IMR-90 (cell line): ENCODE data around the gene TXNDC15. TPM values are rescaled to one million over a fixed set of nuclear protein-coding genes. Genes with fewer than 3 reads are reported as not detected.

Experiments used
- ATAC-seq: fragments of 200-7000 bp; cut with Tn5 transposase; 2 replicates; pipeline ENCODE4 v1.9.1; 2020; ENCODE audit warnings: low read depth, mild to moderate bottlenecking, moderate library complexity
- BruUV-seq: library from RNA; stranded (reverse); fragments of 400-500 nt; replicated peaks from 2 replicates; lab custom pipeline; 2021; lab: Mats Ljungman, UMichigan
- CTCF ChIA-PET: fragments of 300-600 bp; formaldehyde crosslinking; extraction: SDS; loops from one replicate; lab custom pipeline; 2021; ENCODE audit warnings: antibody characterized with exemption; lab: Yijun Ruan, JAX
- POLR2A ChIA-PET: fragments of 300-600 bp; sonication (Branson Sonifier 250); formaldehyde crosslinking; loops from one replicate; lab custom pipeline; 2022; ENCODE audit warnings: antibody characterized with exemption; ENCODE audit not compliant: unreplicated experiment; lab: Charles Lee
- DNase-seq: peaks from one replicate; pipeline ENCODE4 v3.0.0; 2013
- H2AFZ ChIP-seq: replicated peaks from 2 replicates; pipeline ENCODE3; 2013; ENCODE audit warnings: low read length, mild to moderate bottlenecking; ENCODE audit not compliant: poor library complexity
- H2AK5ac ChIP-seq: 2 replicates; pipeline ENCODE4 v1.6.1; 2013; ENCODE audit warnings: low read depth, low read length, inconsistent platforms
- H2AK9ac ChIP-seq: replicated peaks from 2 replicates; pipeline ENCODE3; 2013; ENCODE audit warnings: mild to moderate bottlenecking, low read depth, low read length, moderate library complexity; ENCODE audit not compliant: poor library complexity
- H2BK120ac ChIP-seq: 2 replicates; pipeline ENCODE4 v1.6.1; 2013; ENCODE audit warnings: low read depth, low read length, inconsistent platforms
- H2BK15ac ChIP-seq: 3 replicates; pipeline ENCODE4 v1.6.1; 2013; ENCODE audit warnings: low read depth, low read length, inconsistent platforms
- H2BK20ac ChIP-seq: 2 replicates; pipeline ENCODE4 v1.6.1; 2013; ENCODE audit warnings: low read depth, mild to moderate bottlenecking, inconsistent platforms, low read length, moderate library complexity
- H2BK5ac ChIP-seq: 2 replicates; pipeline ENCODE4 v1.6.1; 2013; ENCODE audit warnings: mild to moderate bottlenecking, low read depth, low read length, inconsistent platforms; ENCODE audit not compliant: poor library complexity, severe bottlenecking
- H3K14ac ChIP-seq: replicated peaks from 2 replicates; pipeline ENCODE4 v1.6.1; 2013; ENCODE audit warnings: low read depth, low read length, inconsistent platforms
- H3K18ac ChIP-seq: 2 replicates; pipeline ENCODE4 v1.6.1; 2013; ENCODE audit warnings: low read depth, low read length, control low read depth
- H3K23ac ChIP-seq: 2 replicates; pipeline ENCODE4 v1.6.1; 2013; ENCODE audit warnings: low read depth, low read length, inconsistent platforms
- H3K27ac ChIP-seq: 2 replicates; pipeline ENCODE4 v1.5.1; 2013; ENCODE audit warnings: mild to moderate bottlenecking, control low read depth, low read length; ENCODE audit not compliant: insufficient read depth
- H3K27me3 ChIP-seq: 2 replicates; pipeline ENCODE4 v1.6.1; 2013; ENCODE audit warnings: low read length; ENCODE audit not compliant: control insufficient read depth, insufficient read depth
- H3K36me3 ChIP-seq: 2 replicates; pipeline ENCODE4 v1.6.1; 2013; ENCODE audit warnings: low read length, mixed read lengths; ENCODE audit not compliant: control insufficient read depth, insufficient read depth
- H3K4ac ChIP-seq: 2 replicates; pipeline ENCODE4 v1.6.1; 2013; ENCODE audit warnings: low read depth, low read length, inconsistent platforms
- H3K4me1 ChIP-seq: 2 replicates; pipeline ENCODE4 v1.6.1; 2013; ENCODE audit warnings: low read length, mixed read lengths; ENCODE audit not compliant: control insufficient read depth, insufficient read depth
- H3K4me2 ChIP-seq: 2 replicates; pipeline ENCODE4 v1.6.1; 2013; ENCODE audit warnings: low read depth, mild to moderate bottlenecking, control low read depth, low read length, moderate library complexity
- H3K4me3 ChIP-seq: 2 replicates; pipeline ENCODE4 v1.5.1; 2013; ENCODE audit warnings: low read depth, mild to moderate bottlenecking, control low read depth, low read length, moderate library complexity; ENCODE audit not compliant: insufficient read depth
- H3K56ac ChIP-seq: 2 replicates; pipeline ENCODE4 v1.6.1; 2013; ENCODE audit warnings: low read length, inconsistent platforms; ENCODE audit not compliant: insufficient read depth; ENCODE audit errors: extremely low read depth
- H3K79me1 ChIP-seq, 2 experiments: 2 replicates each; pipeline ENCODE4 v1.6.1; 2013; ENCODE audit warnings: low read length in 2 of 2, inconsistent platforms in 1 of 2, low read depth in 1 of 2
- H3K9ac ChIP-seq: 2 replicates; pipeline ENCODE4 v1.6.1; 2013; ENCODE audit warnings: low read depth, low read length, control low read depth
- H3K9me1 ChIP-seq: 2 replicates; pipeline ENCODE4 v1.6.1; 2013; ENCODE audit warnings: low read length, inconsistent platforms; ENCODE audit not compliant: insufficient read depth
- H3K9me3 ChIP-seq: 2 replicates; pipeline ENCODE4 v1.6.1; 2013; ENCODE audit warnings: low read length; ENCODE audit not compliant: control insufficient read depth, insufficient read depth
- H4K20me1 ChIP-seq: 2 replicates; pipeline ENCODE4 v1.6.1; 2013; ENCODE audit warnings: low read length, inconsistent platforms; ENCODE audit not compliant: insufficient read depth
- H4K5ac ChIP-seq: 2 replicates; pipeline ENCODE4 v1.6.1; 2013; ENCODE audit warnings: mild to moderate bottlenecking, low read depth, low read length, control low read depth
- H4K8ac ChIP-seq, 2 experiments: 2 replicates each; pipeline ENCODE4 v1.6.1; 2013; ENCODE audit warnings: low read depth in 2 of 2, low read length in 2 of 2, control low read depth in 1 of 2, inconsistent platforms in 1 of 2
- H4K91ac ChIP-seq: 2 replicates; pipeline ENCODE4 v1.6.1; 2013; ENCODE audit warnings: low read depth, low read length, inconsistent platforms; ENCODE audit not compliant: insufficient read depth
- BHLHE40 ChIP-seq: fragments of 150-350 bp; IDR thresholded peaks from 2 replicates; pipeline ENCODE4 v1.6.1; 2016; ENCODE audit warnings: mild to moderate bottlenecking, low read depth, low read length
- CEBPB ChIP-seq: IDR thresholded peaks from 2 replicates; pipeline ENCODE4 v1.6.1; 2012; ENCODE audit warnings: low read depth, low read length, improper control_type of control experiment
- CHD1 ChIP-seq: IDR thresholded peaks from 2 replicates; pipeline ENCODE4 v1.6.1; 2012; ENCODE audit warnings: low read depth, low read length, improper control_type of control experiment
- FOS ChIP-seq: fragments of 150-350 bp; IDR thresholded peaks from 2 replicates; pipeline ENCODE4 v1.6.1; 2016; ENCODE audit warnings: low read depth, low read length
- MAFK ChIP-seq: IDR thresholded peaks from 2 replicates; pipeline ENCODE4 v1.6.1; 2012; ENCODE audit warnings: low read depth, low read length, improper control_type of control experiment
- POLR2A ChIP-seq: IDR thresholded peaks from 2 replicates; pipeline ENCODE4 v1.6.1; 2012; ENCODE audit warnings: mild to moderate bottlenecking, low read depth, low read length
- SMC3 ChIP-seq: fragments of 150-350 bp; IDR thresholded peaks from 2 replicates; pipeline ENCODE4 v1.6.1; 2016; ENCODE audit warnings: low read depth, mild to moderate bottlenecking, antibody characterized with exemption, low read length, moderate library complexity
- WGBS, 2 experiments: methylation state at CpG; one replicate each; pipeline versions ENCODE4 v1.1.5 to v1.1.7; 2013; ENCODE audit warnings: missing lambda C conversion rate in 2 of 2; ENCODE audit not compliant: insufficient read length in 1 of 2; ENCODE audit errors: extremely low coverage in 2 of 2; 5-methylcytosine and 5-hydroxymethylcytosine counted together
- dilution Hi-C: fragments of 300-500 bp; cut with HindIII; formaldehyde crosslinking; loops from one replicate; pipeline ENCODE4 v1.14.3; 2018; ENCODE audit warnings: low sequenced_read_pairs; ENCODE audit not compliant: unreplicated experiment
- in situ Hi-C: fragments of 300-500 bp; cut with MboI; formaldehyde crosslinking; loops from 3 replicates; pipeline ENCODE4 v1.14.3; 2019; ENCODE audit warnings: low sequenced_read_pairs, inconsistent platforms, mixed read lengths
- intact Hi-C: fragments of 100-400 bp; cut with micrococcal nuclease; formaldehyde crosslinking; loops from 2 replicates; pipeline ENCODE4 v1.10.0; 2022
- polyA plus RNA-seq, 3 experiments: library from polyadenylated mRNA; depleted of rRNA; stranded (reverse); fragments of >200 nt; gene quantifications; 2 replicates each; pipeline ENCODE4 v1.2.3, GENCODE V29; 2012; ENCODE audit warnings: low replicate concordance in 1 of 3
- total RNA-seq: library from RNA; depleted of rRNA; stranded (reverse); fragments of >200 nt; gene quantifications from 2 replicates; pipeline ENCODE4 v1.2.3, GENCODE V29; 2012
- TF ChIP-seq, protein P1 (sequence below): fragments of 150-350 bp; IDR thresholded peaks from 2 replicates; pipeline ENCODE4 v1.6.1; 2017; ENCODE audit warnings: mild to moderate bottlenecking, antibody characterized with exemption, low read length, low read depth

The TXNDC15 gene
- total and polyA plus RNA-seq, 2 of the 4 experiments (the other 2 are of a cell fraction), result 87.0 to 125 TPM

DNA sequence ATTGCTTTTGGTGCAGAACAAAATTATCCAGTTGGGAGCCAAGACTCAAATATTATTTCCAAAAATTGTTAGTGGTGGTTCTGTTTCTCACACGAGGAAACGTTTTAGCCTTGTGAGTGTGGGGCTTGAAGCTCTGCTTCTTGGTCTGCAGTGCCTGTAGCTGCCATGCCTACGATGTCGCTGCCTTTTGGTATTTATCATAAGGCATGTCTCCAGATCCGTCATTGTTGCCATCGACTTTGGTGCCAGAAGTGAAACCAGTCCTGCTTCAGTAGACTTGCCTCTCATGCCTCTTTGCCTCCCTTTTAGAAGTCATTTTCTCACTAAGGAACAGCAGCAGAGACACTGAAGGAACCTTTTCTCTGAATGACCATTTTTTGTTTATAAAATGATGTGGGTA, 63.9 kb downstream of the TXNDC15 start:
- no peak overlapping the region for H3K4me3 ChIP-seq
- no peak overlapping the region for H3K27ac ChIP-seq
- H3K36me3 ChIP-seq, result peaks cover 6% of the 10 kb centered on the region
- no peak overlapping the region for H4K8ac ChIP-seq
- WGBS, 2 experiments, result no CpG with 5 or more reads among the region's 6 CpGs
- no peak overlapping the region for H4K5ac ChIP-seq
- TF ChIP-seq CEBPB (no peak), CHD1 (no peak), BHLHE40 (no peak), POLR2A (no peak), SMC3 (no peak), MAFK (no peak), FOS (no peak)
- TF ChIP-seq, protein P1, sequence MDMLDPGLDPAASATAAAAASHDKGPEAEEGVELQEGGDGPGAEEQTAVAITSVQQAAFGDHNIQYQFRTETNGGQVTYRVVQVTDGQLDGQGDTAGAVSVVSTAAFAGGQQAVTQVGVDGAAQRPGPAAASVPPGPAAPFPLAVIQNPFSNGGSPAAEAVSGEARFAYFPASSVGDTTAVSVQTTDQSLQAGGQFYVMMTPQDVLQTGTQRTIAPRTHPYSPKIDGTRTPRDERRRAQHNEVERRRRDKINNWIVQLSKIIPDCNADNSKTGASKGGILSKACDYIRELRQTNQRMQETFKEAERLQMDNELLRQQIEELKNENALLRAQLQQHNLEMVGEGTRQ, result no peak
- no peak overlapping the region; the same call in 1 of the 2 replicates for H3K14ac ChIP-seq
- no peaks in the 10 kb centered on the region for H3K9me3 ChIP-seq
- H4K20me1 ChIP-seq, result no peaks in the 10 kb centered on the region
- no peak overlapping the region for H2BK20ac ChIP-seq
- H4K91ac ChIP-seq, result no peak overlapping the region
- no peak overlapping the region for H2BK5ac ChIP-seq
- H3K4me1 ChIP-seq, result no peaks in the 10 kb centered on the region
- DNase-seq, result no peak
- dilution Hi-C loops, result no loop called here
- in situ Hi-C loops, result no loop called here
- intact Hi-C loops, result loop anchor here (10.0 kb wide), 1 partner anchor 57 kb away; no protein-coding TSS in a partner anchor
- H3K4ac ChIP-seq, result no peak overlapping the region
- CTCF ChIA-PET, result interaction anchor here (1.4 kb wide), 1 partner anchor 10 kb away, joined by 3 read pairs; no protein-coding TSS in a partner anchor
- H3K23ac ChIP-seq, result no peak overlapping the region; the same call in 1 of the 2 replicates
- no peak overlapping the region for H3K4me2 ChIP-seq
- H3K9me1 ChIP-seq, result peaks cover 3% of the 10 kb centered on the region
- no TSS peak for BruUV-seq
- no peaks in the 10 kb centered on the region for H3K27me3 ChIP-seq
- H2BK15ac ChIP-seq, result no peak overlapping the region
- no peak overlapping the region for H2AFZ ChIP-seq
- H2AK5ac ChIP-seq, result no peak overlapping the region; the same call in 1 of the 2 replicates
- no peak for ATAC-seq
- no peak overlapping the region for H2AK9ac ChIP-seq
- no peak overlapping the region for H3K56ac ChIP-seq
- no peak overlapping the region for H3K18ac ChIP-seq
- no peak overlapping the region for H2BK120ac ChIP-seq
- POLR2A ChIA-PET, result no interaction called here
- no peaks in the 10 kb centered on the region for H3K79me1 ChIP-seq
- no peak overlapping the region for H3K9ac ChIP-seq
